ENCODE results near the gene AAR2. TPM values are rescaled to one million over a fixed set of nuclear protein-coding genes. Genes with fewer than 3 reads are reported as not detected.

AAR2 gene, protein sequence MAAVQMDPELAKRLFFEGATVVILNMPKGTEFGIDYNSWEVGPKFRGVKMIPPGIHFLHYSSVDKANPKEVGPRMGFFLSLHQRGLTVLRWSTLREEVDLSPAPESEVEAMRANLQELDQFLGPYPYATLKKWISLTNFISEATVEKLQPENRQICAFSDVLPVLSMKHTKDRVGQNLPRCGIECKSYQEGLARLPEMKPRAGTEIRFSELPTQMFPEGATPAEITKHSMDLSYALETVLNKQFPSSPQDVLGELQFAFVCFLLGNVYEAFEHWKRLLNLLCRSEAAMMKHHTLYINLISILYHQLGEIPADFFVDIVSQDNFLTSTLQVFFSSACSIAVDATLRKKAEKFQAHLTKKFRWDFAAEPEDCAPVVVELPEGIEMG
- polyA plus RNA-seq (2013, experiment 1 of 2; ENCODE audit: insufficient read length), result 31.2 TPM
- 24.6 TPM for polyA plus RNA-seq (2013, experiment 2 of 2; ENCODE audit: insufficient read length)

DNA sequence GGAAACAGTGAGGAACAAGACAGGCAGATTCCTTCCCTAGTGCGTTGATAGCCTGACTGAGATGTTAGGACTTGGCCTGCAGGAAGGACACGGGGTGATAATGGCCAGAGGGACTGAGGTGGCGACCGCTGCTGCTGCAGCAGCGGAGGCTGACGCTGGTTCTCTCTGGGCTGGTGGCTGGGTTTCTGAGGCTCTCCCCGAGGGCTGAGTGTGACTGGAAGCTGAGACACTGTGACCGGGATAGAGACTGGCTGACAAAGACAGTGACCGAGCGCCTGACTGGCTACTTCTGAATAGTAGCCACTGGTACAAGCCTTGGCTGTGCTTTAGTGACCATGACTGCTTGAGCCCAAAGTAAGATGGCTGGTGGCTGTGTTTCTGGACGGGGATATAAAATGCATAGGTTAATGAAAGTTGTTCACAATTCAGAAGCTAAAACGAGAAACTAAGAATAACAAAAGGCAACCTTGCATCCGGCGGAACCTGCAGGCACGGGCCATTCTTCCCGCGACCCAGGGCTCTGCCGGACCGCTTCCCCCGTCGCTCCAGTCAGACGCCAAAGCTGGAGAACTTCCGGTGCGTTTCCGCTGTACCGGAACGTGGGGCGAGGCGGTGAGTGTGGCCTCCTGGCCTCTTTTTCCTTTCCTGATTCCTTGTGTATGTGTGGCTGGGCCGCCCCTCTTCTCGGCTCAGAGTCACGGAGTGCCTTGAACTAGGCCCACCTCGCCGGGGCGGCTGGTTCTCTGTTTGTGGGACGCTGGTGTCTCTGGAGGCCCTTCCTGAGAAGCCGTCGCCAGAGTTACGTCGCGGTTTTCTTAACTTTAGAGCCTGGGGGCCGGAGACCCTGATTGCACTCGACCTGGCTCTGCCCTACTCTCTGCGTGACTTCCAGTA, at the start of gene AAR2:
AAR2 (plus strand) TSS at position 587 of the 894 bp plus-strand sequence. CDS start 3,391 bp downstream, outside the sequence.
- peak; percentile 81 for DNase-seq

DNA sequence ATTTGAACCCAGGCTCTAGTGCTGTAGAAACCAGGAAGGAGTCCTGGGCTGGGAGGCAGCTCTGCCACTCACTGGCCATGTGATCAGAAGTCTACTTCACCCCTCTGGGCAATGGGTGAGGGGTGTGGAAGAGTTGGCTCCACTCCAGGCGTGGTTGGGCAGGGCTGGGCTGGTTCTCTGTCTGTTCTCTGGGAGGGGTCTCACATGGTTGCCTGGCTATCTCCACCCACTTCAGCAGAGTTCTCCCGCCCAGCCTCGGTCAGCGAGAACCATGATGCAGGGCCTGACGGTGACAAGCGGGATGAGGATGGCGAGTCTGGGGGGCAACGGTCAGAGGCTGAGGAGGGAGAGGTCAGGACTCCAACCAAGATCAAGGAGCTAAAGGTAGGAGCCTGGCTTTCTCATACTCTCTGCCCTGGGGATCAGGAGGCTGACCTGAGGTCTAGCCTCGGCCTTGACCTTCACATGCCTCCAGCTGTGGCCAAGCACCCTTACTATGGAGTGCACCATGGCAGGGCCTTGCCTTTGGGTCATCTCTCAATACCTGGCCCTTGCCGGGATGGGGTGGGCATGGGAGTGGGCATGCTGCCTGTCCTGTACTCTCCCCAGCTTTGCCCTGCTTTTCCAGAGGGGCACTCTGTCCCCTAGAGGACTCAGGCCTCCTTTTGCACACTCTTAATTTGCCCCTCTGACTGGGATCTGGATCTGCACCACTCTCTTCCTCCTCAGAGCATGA, 42.1 kb upstream of the AAR2 start:
- no peak for DNase-seq

DNA sequence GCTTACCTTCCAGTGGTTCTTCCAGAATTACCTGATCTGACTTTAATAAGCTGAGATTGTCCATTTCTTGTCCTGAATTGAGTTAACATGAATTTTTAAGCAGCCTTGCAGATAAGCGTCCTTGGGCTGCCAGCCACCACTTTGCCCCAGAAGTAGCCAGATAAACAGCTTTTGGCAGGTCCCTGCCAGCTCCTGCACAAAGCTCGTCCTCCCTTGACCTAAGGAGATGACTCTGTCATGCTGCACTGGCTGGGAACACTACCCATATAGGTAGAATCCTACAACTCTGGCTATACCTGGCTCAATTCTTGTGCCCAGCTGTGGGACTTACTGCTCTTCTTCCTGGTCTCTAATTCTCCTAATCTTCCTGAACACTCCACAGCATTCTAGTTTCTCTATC, 39.6 kb upstream of the AAR2 start:
- DNase-seq, result no peak

DNA sequence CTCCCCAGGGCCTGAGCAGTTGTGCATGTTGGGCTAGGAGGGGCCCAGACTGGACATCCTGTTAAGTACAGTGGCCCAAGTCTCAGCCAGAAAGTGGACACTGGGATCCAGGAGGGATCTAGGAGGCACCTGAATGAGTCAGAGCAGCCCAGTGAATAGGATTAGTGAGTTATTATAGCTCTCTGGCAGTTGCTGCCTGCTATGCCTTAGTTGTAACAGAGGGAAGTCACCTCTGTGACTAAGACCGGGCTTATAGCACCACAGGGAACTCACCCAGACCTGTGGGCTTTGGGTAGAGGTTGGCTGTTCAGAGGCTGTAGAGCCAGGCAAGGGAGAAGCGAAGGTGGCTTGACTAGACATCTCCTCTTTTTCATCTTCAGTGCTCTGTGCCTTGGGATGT, 39.0 kb upstream of the AAR2 start:
- no peak for DNase-seq

DNA sequence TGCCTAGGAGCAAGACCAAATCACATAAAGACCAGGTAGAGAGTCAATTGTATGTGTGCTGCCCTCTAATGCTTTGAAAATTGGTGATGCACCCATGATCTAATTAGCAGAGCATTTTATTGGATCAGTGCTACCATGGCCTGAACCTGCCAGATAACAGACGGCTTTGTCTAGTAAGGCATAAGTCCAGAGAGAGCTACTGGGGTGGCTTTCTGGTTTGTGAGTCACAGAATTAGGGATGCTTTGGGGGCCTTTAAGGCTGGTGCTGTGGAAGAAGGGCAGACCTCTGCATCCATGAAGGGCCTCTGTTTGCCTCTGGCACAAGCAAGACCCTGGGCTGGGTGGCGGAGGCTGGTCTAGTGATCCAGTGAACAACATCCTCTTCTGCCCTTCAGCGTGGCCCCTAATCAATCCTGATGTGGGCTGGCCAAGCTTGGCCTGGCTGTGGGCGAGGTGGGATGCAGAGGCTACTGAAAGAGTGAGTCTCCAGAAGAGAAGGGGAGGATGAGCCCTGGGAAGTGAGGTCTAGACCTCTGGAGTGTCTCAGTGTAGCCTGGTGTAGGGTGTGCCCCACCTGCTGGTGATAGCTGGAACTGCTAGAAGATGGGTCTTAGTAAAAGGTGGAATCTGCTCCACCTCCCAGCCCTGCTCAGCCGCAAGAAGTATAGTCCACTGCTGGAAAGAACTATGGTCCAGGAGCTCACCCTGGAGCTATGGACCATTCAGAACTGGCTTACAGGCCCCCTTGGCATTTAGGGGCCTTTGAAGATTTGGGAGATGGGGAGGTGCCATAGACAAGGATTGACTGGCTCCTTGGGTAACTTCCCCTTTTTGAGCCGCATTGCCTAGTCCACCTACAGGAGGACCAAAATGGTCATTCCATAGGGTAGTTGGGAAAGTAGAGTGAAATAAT, 36.7 kb upstream of the AAR2 start:
- peak; percentile 71 for DNase-seq

DNA sequence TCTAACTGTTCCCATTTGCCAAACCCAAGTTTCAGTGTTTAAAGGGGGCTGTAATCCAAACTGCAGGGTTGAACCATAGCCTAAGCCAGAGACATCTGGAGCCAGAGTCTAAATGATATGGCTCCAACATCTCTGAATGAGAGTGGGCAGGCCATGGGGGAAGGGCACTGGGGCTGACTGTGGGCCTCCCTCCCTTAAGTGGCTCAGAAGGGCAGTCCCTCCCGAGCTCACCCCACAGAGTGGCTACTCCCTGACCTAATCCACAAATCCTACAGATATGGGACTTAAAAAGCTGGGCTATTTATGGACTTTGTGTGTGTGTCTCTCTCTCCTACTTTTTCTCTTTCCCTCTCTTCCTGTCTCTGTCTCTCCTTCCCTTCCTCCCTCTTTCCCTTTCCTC, 35.8 kb upstream of the AAR2 start:
- DNase-seq, result no peak

DNA sequence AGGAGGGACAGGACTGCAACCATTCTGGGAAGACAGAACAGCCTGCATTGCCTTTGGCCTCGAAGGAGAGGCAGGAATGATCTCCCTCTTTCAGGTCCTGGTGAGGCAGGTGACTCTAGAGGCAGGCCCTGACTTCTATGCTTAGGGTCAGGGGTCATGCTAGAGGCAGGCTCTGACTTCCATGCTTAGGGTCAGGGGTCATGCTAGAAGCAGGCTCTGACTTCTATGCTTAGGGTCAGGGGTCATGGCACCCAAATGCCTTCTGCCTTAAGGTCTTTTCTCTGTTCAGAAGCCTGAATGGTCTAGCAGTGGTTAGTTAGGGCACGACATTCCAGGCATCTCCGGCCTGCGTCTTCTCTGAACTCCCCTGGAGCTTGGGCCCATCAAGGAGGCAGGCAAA, 35.1 kb upstream of the AAR2 start:
- no peak for DNase-seq

DNA sequence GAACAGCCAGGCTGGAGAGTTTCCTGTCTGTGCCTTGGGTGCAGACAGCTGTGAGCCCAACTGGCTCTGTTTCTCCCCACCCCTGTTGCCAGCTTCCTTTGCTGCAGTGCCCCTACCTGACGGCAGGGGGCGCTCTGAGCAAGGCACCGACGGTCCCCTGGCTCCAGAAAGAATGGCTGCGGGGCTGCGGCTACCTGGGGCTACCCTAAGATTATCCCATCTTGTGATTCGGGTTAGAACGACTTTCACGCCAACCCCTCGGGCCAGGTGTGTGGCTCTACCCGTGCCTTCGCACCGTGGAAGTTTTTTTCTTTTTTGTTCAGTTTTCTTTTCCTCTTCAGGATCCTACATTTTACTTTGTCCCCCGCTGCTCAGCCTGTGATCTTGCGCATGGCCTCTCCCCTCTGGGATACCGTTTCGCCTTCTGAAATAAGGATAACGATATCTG, 33.4 kb upstream of the AAR2 start:
- peak; percentile 40 for DNase-seq

DNA sequence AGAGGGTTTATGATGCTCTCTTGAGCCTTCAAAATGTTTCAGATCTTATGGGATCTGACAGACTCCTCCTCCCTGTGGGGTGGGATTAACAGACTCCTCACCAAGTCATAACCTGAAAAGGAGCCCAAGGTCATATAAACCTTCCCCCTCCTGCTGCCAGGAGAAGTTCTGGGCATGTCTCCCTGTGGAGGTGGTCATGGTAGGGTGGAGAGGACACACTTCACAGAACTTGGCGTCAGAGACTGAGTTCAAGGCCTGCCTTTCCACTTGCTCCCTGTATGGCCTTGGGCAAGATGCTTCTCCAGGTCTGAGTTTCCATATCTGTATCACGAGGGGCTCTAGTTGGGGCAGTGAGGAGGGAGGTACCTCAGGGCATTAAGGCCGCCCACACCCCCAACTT, 32.4 kb upstream of the AAR2 start:
- DNase-seq, result no peak

DNA sequence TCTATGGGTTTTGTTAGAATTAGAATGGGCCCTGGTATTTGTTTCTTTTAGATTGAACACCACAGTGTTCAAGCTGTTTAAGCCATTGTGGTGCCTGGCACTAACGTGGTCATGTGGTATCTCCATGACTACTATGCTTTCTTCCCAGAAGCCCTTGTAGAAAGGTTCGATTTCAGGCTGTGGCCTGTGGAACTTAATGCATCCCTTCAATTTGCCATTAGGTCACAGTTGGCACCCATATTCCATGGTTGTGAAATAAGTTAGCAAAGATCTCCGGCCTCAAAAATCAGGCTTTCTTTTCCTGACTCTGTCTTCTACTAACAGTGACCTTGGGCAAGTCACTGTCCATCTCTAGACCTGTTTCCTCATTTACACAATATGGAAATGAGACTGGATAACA, 31.3 kb upstream of the AAR2 start:
- no peak for DNase-seq

DNA sequence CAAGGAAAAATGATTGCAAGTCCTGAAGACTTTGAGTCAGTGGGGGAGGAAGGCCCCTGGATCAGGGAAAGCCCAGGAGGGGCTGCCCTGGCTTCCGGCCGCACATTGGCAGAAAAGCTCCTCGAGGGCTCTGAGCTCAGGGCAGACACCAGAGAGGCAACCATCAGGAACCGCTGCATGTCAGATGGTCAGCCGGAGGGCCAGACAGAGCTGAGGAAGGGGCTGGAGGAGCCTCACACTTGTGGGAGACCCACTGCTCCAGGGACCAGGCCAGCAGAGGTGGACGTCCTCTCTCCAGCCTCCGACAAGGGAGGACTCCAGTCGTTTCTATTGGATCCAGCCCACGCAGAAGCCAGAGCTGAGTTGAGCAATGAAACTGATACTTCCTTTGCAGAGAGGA, 30.2 kb upstream of the AAR2 start:
- no peak for DNase-seq

DNA sequence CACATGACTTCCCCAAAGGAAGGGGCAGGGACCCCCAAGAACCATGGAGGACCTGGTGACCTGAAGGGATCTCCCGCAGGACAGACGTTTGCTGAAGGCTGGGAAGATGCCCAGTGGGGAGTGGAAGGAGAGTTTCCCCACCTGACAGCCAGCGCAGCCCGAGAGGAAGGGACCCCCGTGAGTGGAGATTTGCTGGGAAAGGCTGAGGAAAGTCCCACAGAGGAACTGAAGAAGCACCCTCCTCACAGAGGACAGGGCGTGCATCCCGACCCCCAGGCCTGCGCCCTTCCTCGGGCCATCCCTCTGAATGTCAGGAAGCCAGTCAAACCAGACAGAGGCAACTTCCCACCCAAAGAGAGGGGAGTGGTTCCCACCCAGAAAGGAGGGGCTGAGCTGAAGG, 29.6 kb upstream of the AAR2 start:
- DNase-seq, result no peak

DNA sequence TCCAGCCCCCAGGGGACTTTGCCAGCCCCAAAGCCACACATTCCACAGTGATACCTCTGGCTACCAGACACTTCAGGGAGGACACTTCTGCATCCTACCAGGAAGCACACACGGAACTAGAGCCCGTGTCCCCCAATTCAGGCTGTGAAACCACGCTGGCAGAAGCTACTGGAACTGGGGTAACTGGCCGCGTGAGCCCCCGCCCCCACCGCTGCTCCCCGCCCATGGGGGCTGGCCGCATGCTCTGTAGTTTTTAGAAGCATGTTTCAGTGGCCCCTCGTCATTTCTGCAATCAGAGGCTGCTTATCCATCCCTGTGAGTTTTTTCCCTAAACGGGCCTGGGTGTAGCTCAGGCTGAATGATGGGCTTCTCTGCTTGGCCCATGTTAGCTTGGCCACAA, 28.7 kb upstream of the AAR2 start:
- no peak for DNase-seq

DNA sequence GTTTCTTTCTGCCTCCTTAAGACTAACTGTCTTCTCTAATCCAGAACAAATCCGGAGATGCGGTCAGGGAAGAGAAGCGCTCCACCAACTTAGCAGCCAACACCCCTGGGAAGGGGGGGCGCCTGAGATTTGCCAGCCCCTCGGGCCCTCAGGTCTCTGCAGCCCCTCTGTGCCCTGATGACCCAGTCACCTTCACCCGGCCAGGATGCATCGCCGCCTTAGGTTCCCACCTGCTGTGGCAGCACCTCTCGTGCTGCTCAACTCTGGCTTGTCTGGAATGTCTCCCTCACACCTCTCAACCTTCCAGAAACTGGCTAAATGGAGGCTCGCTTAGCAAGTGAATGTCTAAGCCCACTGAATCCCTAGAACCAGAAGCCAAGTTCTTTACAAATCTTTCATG, 28.0 kb upstream of the AAR2 start:
- no peak for DNase-seq

DNA sequence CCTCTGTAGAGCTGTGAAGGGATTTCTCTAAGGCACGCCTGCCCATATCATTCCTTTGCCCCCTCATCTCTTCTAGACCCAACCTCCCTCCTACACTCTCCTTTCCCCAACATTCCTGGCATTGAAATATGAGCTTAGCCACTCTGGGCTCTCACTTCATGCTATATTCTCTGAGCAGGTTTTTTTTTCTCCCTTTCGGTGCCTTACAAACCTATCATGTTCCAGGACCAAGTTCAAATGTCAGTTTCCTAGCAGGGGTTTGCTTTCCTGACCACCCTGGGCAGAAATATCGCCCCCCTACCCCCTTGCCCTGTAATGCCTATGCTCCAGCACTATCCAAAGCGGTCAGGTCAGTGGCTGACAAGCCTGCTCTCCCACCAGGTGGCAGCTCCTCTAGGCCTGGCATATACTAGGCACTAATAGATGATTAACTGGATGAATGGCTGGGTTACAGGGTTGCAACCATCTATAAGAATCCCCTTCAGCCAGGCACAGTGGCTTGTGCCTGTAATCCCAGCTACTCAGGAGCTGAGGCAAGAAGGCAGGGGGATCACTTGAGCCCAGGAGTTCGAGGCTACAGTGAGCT, 25.7 kb upstream of the AAR2 start:
- DNase-seq, result no peak

DNA sequence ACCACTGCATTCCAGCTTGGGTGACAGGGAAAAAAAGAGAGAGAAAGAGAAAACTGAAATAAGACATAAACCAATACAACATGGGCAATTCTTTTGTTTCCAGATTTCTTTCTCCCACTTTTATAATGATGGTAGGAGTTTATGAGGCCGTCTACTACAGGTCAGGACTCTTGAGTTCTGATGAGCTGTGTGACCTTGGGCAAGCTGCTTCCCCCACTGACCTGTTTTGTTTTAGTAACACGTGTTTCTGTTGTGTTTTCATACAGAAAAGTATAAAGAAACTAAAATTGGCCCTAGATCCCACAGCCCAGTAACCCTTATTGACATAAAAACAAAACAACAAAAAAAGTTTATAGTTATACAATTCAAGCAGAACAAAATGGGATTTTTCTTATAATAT, 22.9 kb upstream of the AAR2 start:
- DNase-seq, result no peak

DNA sequence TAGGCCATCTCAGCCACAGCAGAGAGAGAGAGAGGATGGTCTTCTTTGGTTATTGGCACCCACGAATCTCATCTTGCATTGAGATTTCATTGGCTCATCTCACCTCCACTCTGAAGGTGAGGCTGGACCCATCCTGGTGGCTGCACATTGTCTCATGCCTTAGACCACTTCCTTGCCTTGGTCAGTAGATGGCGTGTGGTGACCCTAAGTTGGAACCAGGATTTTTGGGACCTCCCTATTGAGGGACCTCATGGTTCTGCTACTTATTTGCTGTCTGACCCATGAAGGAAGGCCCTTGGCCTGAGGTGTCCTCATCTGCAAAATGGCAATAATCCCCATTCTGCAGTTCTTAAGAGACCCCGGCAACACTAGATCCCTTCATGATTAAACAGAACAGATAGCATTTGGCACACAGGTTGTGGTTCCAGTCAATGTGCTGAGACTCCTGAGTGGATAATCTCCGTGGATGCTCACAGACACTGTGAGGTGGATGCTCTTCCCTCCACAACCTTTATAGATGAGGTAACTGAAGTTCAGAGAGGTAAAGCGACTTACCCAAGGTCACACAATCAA, 21.5 kb upstream of the AAR2 start:
- DNase-seq, result peak; percentile 20

DNA sequence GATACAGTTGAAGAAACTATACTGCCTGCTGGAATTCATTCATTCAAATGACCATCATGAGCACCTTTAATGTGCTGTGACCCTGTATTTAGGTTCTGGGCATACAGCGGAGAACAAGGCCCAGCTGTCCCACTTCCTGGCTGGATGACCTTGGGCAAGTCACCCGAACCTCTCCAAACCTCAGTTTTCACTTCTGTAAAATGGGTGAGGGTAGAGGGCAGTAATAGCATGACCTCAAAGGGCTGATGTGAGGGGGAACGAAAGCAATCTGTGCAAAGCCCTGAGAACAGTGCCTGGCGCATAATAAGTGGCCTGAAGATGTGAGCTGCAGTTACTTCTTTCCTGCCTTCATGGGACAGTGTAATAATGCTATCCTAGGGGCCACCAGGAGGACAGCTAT, 20.5 kb upstream of the AAR2 start:
- no peak for DNase-seq

DNA sequence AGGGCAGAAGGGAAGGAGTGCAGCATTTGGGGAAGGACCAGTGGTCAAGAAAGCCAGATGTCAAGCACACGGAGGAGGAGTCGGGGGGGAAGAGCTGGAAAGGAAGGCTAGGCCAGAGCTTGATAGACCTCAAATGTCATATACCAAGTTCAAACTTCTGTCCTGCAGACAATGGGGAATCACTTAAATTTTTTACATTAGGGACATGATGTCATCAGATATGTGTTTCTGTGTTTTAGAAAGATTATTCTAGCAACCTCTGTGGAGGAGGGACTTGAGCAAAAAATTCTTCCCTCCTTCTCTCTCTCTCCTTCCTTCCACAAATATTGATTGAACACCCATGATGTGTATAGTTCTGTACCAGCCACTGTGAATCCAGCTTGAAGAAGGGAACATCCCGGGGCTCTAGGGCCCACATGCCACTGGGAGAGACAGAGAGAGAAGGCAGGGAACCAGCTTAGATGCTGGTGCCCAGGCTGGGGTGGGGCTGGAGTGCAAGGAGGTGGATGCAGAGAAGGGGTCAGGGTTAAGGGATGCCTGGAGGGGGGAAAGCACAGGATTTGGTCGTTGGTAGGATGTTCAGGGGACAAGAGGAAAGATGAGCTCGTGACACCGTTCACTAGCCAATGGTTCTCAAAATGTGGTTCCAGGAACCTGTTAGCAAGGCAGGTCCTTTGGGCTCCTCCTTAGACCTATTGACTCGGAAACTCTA, 19.8 kb upstream of the AAR2 start:
- DNase-seq, result no peak

DNA sequence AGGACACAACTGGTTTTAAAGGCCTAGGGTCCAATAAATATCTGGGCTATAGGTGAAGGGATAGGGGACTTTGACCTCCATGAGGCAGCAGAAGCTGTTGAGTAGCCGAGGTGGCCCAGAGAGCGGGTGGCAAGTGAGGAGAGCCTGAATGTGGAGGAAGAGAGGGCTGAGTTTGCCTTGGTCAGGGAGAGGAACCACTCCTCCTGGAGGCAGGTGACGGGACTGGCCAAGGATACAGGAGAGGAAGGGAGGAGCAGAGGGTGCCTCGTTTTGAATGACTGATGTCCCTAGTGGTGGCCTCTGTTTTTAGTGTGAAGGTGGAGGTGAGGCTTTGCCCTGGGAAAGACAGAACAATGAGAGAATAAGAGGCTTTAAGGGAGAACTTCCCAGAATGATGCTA, 19.1 kb upstream of the AAR2 start:
- no peak for DNase-seq
